Common myeloid progenitor, CD34-positive (primary cell): Measurements from ENCODE around the gene B4GALT7.
"Not testable (repeated sequence)": the region's sequence is repeated elsewhere in the genome, so short reads cannot be mapped to it uniquely, and the experiment has no call there.

Experiments used
- CTCF ChIA-PET: fragments of 350-600 bp; sonication (Branson Sonifier 250); formaldehyde crosslinking; loops from one replicate; lab custom pipeline; 2021; ENCODE audit warnings: antibody characterized with exemption; lab: Charles Lee
- POLR2A ChIA-PET: fragments of 350-600 bp; sonication (Branson Sonifier 250); formaldehyde crosslinking; loops from one replicate; lab custom pipeline; 2021; ENCODE audit warnings: antibody characterized with exemption; lab: Charles Lee
- DNase-seq, 3 donors: peaks; one replicate each; pipeline versions ENCODE4 v3.0.0 to v3.0.0-alpha.2; 2013
- H3K27ac ChIP-seq, 2 experiments: 1 replicate in 1 of 2; 2 replicates in 1 of 2; pipeline ENCODE4 v1.7.0; 2013; ENCODE audit warnings: inconsistent platforms in 2 of 2, low read length in 2 of 2, mild to moderate bottlenecking in 2 of 2, low read depth in 1 of 2, moderate library complexity in 1 of 2; ENCODE audit not compliant: severe bottlenecking in 2 of 2, insufficient read depth in 1 of 2, poor library complexity in 1 of 2
- H3K27me3 ChIP-seq, 5 experiments: replicated peaks in 2 of 5; 1 replicate in 3 of 5; 2 replicates in 2 of 5; pipeline versions ENCODE4 v1.6.1 to v1.7.0; 2013; ENCODE audit warnings: low read length in 4 of 5, mild to moderate bottlenecking in 2 of 5, moderate library complexity in 2 of 5, inconsistent platforms in 1 of 5; ENCODE audit not compliant: insufficient read depth in 5 of 5, control insufficient read depth in 4 of 5
- H3K36me3 ChIP-seq, 4 experiments: 1 replicate in 2 of 4; 2 replicates in 2 of 4; pipeline versions ENCODE4 v1.6.1 to v1.7.0; 2013; ENCODE audit warnings: low read length in 3 of 4, control low read depth in 1 of 4, mild to moderate bottlenecking in 1 of 4; ENCODE audit not compliant: control insufficient read depth in 4 of 4, insufficient read depth in 4 of 4
- H3K4me1 ChIP-seq, 4 experiments: 1 replicate in 3 of 4; 2 replicates in 1 of 4; pipeline versions ENCODE4 v1.6.1 to v1.7.1; 2013; ENCODE audit warnings: low read length in 3 of 4, mild to moderate bottlenecking in 3 of 4, control low read depth in 1 of 4, inconsistent platforms in 1 of 4, moderate library complexity in 1 of 4; ENCODE audit not compliant: control insufficient read depth in 4 of 4, insufficient read depth in 4 of 4; ENCODE audit errors: control extremely low read depth in 1 of 4
- H3K4me3 ChIP-seq, 7 experiments: 1 replicate in 4 of 7; 2 replicates in 3 of 7; pipeline versions ENCODE4 v1.5.1 to v1.7.0; 2013; ENCODE audit warnings: mild to moderate bottlenecking in 7 of 7, low read length in 6 of 7, moderate library complexity in 6 of 7, inconsistent platforms in 2 of 7, low read depth in 2 of 7, control low read depth in 1 of 7; ENCODE audit not compliant: insufficient read depth in 4 of 7, control insufficient read depth in 1 of 7; ENCODE audit errors: extremely low read depth in 1 of 7
- H3K9me3 ChIP-seq, 5 experiments: 1 replicate in 4 of 5; 2 replicates in 1 of 5; pipeline versions ENCODE4 v1.6.1 to v1.7.1; 2013; ENCODE audit warnings: low read length in 4 of 5, mild to moderate bottlenecking in 2 of 5, inconsistent platforms in 1 of 5, low read depth in 1 of 5, moderate library complexity in 1 of 5; ENCODE audit not compliant: control insufficient read depth in 4 of 5, insufficient read depth in 2 of 5; ENCODE audit errors: control extremely low read depth in 1 of 5
- WGBS: methylation state at CpG from one replicate; pipeline ENCODE4 v1.1.5; 2013; ENCODE audit not compliant: insufficient coverage; 5-methylcytosine and 5-hydroxymethylcytosine counted together

B4GALT7 gene

GRCh38 chr5:177611446-177612214, 11.7 kb downstream of the B4GALT7 start:
- CTCF ChIA-PET, result interaction anchor here (1.2 kb wide), 1 partner anchor 465 kb away, joined by 3 read pairs; no protein-coding TSS in a partner anchor
- Histone ChIP-seq H3K36me3 (peaks cover 2 to 38% (median 18%) of the 10 kb centered on the region in 4 experiments), H3K9me3 (no peaks in the 10 kb centered on the region), H3K27ac (no peak overlapping the region), H3K4me3 (no peak overlapping the region), H3K4me1 (no peaks in the 10 kb centered on the region), H3K27me3 (no peaks in the 10 kb centered on the region)
- POLR2A ChIA-PET, result interaction anchor here (0.6 kb wide), 1 partner anchor 618 kb away, joined by 4 read pairs; no protein-coding TSS in a partner anchor
- 95% methylated on average over 14 of the region's 15 CpGs for WGBS
- no peak for DNase-seq

- Histone ChIP-seq H3K27me3 (no peaks in the 10 kb centered on the region), H3K27ac (no peak overlapping the region), H3K36me3 (peaks cover 2 to 35% (median 18%) of the 10 kb centered on the region in 4 experiments), H3K4me1 (no peaks in the 10 kb centered on the region), H3K4me3 (no peak overlapping the region), H3K9me3 (no peaks in the 10 kb centered on the region)
- CTCF ChIA-PET, result interaction anchor here (1.2 kb wide), 1 partner anchor 464 kb away, joined by 3 read pairs; no protein-coding TSS in a partner anchor
- no peak for DNase-seq
- POLR2A ChIA-PET, result no interaction called here
- WGBS, result 95% methylated on average over 6 of the region's 6 CpGs
Measured at GRCh38 chr5:177612215-177612673, 12.3 kb downstream of the B4GALT7 start.

DNA sequence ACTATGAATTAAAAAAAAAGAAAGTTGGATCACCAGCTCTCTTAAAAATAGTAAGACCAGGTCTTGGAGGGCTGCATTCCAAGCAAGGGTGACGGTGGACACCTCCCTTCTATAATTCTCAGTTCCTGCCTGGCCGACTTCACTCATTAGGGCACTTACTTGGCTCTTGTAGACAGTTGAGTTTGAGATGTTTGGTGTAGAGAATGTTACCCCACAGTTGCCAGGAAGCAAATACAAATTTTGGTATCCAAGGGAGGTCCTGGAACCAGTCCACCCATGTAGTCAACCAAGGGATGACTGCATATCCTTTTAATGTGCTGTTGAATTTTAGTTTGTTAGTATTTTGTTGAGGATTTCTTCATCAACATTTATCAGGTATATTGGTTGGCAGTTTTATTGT, 20.6 kb downstream of the B4GALT7 start:
- CTCF ChIA-PET, result no interaction called here
- no peak for DNase-seq
- 100% methylated on average over 2 of the region's 2 CpGs for WGBS

DNA sequence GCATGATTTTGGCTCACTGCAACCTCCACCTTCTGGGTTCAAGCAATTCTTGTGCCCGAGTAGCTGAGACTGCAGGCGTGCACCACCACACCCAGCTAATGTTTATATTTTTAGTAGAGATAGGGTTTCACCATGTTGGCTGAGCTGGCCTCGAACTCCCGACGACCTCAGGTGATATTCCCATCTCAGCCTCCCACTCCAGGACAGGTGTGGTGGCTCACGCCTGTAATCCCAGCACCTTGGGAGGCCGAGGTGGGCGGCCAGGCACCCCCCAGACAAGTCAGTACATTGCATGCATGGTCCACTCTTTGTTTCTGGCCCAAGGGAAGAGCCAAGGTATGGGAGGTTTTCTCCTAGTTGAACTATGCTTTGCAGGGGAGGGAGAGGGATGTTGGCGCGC, 24.2 kb downstream of the B4GALT7 start:
- H3K27ac ChIP-seq, H3K4me1 ChIP-seq, POLR2A ChIA-PET, H3K27me3 ChIP-seq, DNase-seq, CTCF ChIA-PET, H3K9me3 ChIP-seq, H3K4me3 ChIP-seq: not testable (repeated sequence)
- 98% methylated on average over 7 of the region's 10 CpGs for WGBS
- H3K36me3 ChIP-seq, result peaks cover 8 to 31% (median 10%) of the 10 kb centered on the region in 4 experiments

More for the DNA sequence above, 20.6 kb downstream of the B4GALT7 start:
- Histone ChIP-seq H3K4me1 (no peaks in the 10 kb centered on the region), H3K27me3 (no peaks in the 10 kb centered on the region), H3K36me3 (peaks cover 15 to 51% (median 23%) of the 10 kb centered on the region in 4 experiments), H3K4me3 (no peak overlapping the region), H3K9me3 (peaks cover 0 to 3% (median 2%) of the 10 kb centered on the region in 5 experiments), H3K27ac (no peak overlapping the region)
- POLR2A ChIA-PET, result no interaction called here

DNA sequence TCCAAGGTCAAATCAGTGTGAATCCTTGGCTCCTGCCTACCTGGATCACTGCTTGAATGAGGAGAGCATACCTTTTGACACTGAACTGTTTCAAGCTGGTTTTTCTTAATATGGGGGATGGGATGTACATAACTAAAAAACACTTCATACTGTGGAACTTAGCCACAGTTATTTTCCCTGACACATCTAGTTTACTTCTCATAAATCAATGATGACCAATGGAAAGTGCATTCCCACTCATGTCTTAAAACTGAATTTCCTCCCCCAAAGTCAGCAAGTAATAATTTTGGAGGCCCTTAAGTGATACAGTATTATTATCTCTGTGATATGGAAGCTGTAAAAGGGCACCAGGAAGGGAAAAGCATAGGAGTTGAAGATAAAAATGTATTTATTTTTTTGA, 30.3 kb downstream of the B4GALT7 start:
- H3K27ac ChIP-seq, H3K27me3 ChIP-seq, H3K4me3 ChIP-seq, DNase-seq, H3K9me3 ChIP-seq, H3K4me1 ChIP-seq, POLR2A ChIA-PET, H3K36me3 ChIP-seq: not testable (repeated sequence)
- CTCF ChIA-PET, result interaction anchor here (0.6 kb wide), 1 partner anchor 347 kb away, joined by 3 read pairs; no protein-coding TSS in a partner anchor

GRCh38 chr5:177634912-177635311, 35.0 kb downstream of the B4GALT7 start:
- peaks cover 0 to 10% (median 0%) of the 10 kb centered on the region in 5 experiments for H3K9me3 ChIP-seq
- DNase-seq, H3K4me3 ChIP-seq, H3K27me3 ChIP-seq, CTCF ChIA-PET, H3K27ac ChIP-seq, POLR2A ChIA-PET, H3K36me3 ChIP-seq, H3K4me1 ChIP-seq: not testable (repeated sequence)
- WGBS, result no CpG with 5 or more reads among the region's 3 CpGs

- H3K36me3 ChIP-seq, H3K4me1 ChIP-seq, H3K9me3 ChIP-seq, CTCF ChIA-PET, H3K4me3 ChIP-seq, H3K27ac ChIP-seq, H3K27me3 ChIP-seq, POLR2A ChIA-PET, DNase-seq: not testable (repeated sequence)
- no CpG with 5 or more reads among the region's 1 CpG for WGBS
Measured at GRCh38 chr5:177645462-177645861, 45.5 kb downstream of the B4GALT7 start.
